HG03103 (cell line): ENCODE results near the gene PALD1.

ENCODE experiments used
- ATAC-seq: cut with Tn5 transposase; IDR thresholded peaks from one replicate; pipeline ENCODE4 v1.9.1; 2021; ENCODE audit warnings: low read depth; ENCODE audit not compliant: unreplicated experiment

The PALD1 gene

DNA sequence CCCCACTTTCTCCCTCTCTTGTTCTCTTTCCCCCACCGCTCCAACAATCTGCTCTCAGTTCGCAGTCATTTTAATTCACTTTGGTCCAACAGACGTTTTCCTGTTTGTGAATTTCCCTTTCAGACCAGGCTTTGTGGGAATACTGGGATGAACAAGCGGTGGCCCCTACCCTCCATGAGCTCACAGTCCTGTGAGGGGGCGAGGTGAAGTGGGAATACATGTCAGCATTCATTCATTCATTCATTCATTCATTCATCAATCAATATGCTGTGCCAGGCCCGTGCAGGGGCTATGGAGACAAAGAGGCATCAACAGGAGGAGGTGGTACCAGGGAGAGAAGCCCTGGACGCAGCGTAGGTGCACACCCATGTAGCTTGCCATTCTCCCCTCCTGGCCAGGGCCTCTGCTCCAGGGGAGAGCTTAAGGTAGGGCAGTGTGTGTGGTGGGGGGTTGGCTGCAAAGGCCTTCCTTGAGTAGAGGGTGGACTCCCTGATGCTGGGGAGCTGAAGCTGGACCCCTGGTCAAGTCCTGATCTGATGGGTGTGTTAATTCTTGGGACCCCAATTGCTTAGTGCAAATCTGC, 107.9 kb downstream of the PALD1 start:
- ATAC-seq = no peak

DNA sequence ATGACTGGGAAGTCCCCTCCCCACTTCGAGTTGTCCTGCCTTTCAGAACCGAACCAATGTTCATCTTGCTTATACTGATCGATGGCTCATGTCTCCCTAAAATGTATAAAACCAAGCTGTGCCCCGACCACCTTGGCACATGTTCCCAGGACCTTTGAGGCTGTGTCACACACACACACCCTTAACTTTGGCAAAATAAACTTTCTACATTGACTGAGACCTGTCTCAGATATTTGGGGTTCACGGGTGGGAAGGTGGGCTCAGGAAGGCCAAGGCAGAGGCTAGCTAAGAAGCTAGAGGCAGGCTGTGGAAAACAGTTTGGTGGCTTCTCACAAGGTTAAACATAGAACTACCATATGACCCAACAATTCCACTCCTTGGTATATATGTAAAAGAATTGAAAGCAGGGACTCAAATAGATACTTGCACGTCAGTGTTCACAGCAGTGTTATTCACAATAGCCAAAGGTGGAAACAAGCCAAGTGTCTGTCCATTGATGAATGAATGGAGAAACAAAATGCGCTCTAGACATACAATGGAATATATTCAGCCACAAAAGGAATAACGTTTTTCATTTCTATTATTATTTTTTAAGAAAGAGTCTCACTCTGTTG, 108.6 kb downstream of the PALD1 start:
- ATAC-seq = peak; percentile 44

DNA sequence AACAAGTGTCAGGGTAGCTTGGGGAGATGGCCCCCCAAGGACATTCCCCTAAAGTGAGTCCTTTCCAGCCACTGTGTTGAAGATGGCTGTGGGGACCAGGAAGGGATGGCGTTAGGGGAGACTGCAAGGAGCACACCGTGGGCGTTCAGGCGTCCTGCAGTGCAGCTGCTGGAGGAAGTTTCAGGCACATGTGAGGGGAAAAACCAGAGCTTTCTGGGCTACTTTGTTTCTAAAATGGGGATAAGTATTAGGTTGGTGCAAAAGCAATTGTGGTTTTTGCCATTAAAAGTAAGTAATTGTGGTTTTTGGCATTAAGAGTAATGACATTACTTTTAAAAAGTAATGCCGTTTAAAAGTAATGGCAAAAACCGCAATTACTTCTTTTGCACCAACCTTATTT, 109.7 kb downstream of the PALD1 start:
- no peak for ATAC-seq

DNA sequence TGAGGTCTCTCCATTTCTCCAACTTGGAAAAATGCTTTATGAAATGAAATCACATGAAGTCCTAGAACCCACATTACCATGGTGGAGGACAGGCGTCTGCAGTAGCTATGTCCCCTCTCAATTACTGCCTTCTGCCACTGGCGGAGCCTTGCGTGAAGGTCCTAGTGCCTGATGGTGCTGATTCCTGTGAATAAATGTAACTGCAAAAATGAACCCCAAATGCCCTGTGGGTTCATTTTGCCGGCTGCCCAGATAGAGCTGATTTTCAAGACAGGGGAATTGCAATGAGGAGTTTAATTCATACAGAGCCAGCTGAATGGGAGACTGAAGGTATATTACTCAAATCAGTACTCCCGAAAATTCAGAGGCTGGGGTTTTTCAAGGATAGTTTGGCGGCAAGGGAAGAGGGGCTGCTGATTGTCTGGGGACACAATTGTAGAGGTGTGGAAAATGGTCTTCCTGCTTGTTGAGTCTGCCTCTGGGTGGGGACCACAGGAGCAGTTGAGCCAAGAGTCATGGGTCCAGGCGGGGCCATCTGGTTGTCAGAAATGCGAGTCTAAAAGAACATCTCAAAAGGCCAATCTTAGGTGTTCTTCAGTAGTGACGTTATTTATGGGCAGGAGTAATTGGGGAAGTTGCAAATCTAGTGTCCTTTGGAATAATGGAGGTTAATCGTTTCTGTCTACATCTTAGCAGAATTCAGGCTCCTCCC, 110.4 kb downstream of the PALD1 start:
- ATAC-seq = no peak

DNA sequence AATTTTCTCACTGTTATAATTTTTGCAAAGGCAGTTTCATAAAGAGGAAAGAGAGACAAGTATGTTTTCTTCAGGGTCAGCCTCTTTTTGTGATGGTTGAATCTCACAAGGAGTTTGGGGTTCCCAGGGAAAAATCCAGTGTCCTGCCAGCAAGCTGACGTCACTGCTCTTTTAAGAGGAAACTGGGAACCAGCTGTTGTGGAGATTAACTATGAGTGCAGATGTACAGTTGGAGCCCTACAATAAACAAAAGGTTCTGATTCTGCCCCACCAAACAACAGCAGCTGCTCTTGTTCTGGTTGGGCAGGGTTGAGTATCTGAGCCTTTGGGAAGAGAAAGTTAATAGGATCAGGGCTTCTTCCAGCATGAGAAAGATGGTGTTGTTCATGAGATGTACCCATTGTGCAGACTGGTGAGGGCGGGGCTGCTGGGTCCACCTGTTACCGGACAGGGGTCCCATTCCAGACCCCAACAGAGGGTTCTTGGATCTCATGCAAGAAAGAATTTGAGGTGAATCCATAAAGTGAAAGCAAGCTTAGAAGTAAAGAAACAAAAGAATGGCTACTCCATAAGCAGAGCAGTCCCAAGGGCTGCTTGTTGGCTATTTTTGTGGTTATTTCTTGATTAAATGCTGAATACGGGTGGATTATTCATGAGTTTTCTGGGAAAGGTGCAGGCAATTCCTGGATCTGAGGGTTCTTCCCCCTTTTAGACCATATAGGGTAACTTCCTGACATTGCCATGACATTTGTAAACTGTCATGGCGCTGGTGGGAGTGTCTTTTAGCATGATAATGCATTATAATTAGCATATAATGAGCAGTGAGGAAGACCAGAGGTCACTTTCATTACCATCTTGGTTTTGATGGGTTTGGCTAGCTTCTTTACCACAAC, 111.4 kb downstream of the PALD1 start:
- no peak for ATAC-seq

DNA sequence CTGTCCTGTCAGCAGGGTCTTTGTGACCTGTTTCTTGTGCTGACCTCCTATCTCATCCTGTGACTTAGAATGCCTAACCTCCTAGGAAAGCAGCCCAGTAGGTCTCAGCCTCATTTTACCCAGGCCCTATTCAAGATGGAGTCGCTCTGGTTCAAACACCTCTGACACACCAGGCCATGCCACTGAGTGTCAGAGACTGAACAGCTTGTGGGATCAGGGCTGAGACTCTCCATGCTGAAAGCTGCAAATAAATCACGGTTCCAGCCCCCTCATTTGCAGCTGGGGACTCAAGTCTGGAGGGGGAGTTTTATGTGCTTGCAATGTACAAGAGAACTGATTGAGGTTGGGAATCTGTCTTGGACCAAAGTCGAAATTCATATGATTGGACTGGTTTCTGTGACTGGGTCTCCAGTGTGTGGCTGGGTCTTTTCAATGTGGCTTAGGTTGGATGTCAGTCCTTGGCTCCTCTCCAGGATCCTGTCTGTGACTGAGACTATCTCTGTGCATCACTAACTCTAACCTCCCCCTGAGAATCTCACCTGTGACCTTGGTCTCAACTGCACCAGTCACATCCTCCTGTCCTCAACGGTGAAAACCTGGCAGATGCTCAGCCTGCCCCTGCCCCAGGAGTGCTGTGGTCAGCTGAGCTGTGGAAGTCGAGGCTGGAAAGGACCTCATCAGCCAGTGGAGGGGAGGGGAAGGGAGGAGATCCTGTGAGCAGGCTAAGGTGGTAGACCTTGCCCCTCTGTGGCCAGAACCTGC, 112.3 kb downstream of the PALD1 start:
- no peak for ATAC-seq

DNA sequence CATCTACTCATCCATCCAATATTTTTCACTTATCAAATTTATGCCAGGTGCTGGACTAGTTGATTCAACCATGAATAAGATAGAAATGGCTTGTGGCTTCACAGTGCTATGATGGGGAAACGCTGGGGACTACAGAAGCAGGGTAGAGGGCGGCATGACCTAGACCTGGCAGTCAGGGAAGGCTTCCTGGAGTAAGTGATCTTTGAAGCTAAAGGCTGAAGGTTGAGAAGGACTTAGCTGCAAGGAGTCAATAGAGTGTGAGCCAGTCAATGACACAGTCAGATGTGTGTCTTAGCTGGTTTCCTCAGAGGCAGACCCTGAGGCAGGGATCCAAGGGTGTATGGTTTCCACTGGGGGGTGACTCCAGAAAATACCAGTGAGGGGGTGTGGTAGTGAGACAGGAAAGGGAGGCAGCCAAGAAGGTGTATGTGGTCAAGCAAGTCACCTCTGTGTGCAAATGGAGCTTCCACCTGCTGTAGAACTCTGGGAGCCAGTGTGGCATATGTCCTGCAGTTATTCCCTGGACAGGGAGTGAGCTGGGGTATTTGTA, 113.7 kb downstream of the PALD1 start:
- no peak for ATAC-seq

DNA sequence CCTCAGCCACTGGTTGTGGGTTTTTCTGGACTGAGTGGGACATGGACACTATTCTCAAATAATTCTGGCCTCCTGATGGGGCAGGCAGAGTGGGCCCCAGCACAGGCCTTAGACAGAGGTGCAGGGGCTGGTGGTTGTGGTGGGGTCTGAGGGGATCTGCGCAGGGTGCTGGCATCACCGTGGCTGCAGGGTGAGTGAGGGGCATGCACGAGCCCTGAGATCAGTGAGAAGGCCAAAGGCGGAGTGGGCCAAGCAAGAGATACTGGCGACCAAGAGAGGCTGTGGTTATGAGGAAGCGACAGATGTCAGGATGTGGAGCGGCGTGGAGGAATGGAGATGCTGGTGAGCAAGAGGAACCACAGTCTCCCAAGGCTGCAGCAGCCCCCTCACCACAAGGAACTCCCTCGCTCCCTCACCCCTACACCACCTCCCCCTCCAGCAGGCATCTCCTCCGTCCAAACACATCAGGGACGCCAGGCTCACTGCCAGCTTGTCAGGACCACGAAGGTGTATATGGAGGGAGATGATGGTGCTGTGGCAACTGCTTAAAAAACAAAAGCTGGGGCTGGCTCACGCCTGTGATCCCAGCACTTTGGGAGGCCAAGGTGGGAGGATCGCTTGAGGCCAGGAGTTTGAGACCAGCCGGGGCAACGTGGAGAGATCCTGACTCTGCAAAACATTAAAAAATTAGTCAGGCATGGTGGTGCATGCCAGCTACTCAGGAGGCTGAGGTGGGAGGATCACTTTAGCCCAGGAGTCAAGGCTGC, 114.4 kb downstream of the PALD1 start:
- ATAC-seq = no peak

DNA sequence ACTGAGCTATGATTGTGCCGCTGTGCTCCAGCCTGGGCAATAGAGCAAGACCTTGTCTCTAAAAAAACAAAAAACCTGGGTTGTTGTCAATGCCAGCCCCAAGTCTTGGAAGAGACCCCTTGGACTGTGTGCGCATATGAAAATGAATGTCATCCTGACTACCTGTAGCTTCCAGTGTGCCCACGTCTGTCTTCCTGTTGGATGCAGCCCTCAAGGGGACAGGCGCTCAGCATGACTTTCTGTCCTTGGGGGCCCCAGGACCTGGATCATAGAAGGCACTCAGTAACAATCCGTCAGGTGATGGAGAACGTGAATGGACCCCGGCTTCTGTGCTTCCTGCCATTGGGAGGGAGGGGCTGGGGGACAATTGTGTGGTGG, 114.9 kb downstream of the PALD1 start:
- ATAC-seq = no peak

DNA sequence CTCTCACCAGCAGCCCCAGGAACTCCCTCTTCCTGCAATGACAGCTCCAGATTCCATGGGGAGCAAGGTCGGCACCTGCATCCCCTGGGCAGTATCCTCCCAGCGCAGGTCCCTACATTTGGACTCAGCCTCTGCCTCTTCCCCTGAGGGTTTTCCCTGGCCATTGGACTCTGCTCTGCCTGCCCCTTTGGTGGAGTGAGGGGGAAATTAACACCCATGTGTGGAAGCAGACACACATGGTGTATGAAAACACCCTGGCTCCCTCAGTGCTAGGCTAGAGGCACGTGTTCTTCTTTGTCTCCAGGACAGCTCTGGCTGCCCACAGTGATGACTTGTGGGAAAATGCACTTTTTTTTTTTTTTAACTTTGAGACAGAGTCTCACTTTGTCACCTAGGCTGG, 115.6 kb downstream of the PALD1 start:
- no peak for ATAC-seq

DNA sequence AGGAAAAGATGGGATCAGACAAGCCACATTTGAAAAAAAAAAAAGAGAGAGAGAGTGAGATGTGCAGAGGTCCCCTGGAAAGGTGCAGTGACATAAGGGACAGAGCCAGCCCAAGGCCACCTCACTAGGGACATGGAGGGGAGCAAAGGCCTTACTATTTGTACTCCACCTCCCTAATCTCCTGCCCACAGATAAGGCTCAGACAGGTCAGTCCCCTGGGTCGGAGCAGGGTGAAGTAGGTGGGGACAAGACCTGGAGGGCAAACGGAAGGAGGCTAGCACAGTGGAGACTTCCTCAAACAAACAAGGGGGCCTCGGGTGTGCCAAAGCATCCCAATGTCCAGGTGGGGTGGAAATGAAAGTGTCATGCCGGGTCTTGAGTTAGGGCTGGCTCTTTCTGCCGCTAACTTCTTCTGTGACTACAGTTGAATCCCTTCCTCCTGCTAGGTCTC, 117.0 kb downstream of the PALD1 start:
- ATAC-seq = no peak

DNA sequence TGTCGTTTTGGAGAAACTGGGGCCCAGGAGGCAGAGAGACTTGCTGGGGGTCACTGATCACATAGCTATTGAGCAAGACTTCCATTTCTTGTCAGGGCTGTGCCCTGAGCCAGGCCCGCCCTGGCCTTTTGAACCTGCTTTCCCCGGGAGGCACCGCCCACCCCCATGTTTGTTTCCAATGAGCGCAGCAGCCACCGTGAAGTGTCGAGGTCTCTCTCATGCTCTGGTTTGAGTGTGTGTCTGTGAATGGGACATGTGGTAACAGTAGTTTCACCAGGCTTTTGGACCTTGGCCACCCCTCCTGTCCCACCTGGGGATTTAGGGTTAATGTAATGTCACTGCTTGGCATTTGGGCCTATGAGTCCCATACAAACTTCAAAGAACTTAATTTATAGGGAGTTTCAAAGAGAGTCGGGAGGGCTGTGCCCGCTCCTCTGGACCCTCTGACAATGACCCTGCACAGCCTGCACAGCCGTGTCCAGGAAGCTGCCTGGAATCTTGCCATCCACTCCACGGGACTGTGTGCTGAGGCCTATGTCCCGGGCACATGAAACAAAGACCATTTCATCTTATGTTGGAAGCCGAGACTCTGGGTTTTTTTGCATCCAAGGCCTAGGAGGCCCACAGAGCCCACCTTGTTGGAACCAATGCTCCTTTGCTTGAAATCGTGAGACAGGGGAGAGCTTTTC, 117.7 kb downstream of the PALD1 start:
- no peak for ATAC-seq

DNA sequence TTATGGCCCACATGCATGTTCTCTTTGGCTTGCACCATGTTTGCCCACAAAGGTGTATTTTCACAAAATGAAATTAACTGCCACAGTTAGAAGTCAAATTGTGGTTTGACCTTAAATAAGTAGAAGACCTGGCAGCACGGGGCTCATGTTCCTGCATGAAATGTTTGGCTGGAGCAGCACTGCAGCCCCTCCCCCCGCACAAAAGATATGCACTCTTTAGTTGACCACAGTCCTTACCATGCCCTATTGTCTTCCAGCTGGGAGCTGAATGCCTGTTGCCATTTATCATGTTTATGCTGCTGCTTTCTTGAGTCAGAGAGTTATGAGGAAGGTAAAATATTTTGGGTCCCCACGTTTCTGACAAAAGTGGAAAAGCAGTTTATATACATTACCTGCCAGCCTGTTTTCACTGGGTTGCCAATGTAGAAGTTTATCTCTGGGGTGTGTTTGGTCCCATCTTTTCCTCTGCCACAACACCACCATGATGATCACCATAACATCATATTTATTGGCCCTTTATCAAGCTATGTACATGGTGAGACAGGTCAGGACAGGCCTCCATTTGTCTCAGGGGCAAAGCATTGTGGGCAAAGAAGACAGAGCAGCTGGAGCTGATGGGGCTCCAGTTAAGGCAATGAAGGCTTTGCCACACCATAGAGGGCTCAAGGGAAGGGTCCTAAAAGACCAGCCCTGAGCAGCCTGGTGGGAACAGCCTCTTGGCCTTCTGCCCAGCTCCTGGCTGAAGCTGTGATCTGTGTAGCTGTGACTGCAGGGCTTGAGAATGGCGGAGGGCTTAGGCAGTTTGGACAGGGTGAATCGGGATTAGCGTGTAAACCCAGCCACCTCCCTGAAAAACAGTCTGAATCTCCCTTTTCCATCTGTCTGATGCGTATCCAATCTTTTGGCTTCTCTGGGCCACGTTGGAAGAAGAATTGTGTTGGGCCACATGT, 118.6 kb downstream of the PALD1 start:
- ATAC-seq = no peak

DNA sequence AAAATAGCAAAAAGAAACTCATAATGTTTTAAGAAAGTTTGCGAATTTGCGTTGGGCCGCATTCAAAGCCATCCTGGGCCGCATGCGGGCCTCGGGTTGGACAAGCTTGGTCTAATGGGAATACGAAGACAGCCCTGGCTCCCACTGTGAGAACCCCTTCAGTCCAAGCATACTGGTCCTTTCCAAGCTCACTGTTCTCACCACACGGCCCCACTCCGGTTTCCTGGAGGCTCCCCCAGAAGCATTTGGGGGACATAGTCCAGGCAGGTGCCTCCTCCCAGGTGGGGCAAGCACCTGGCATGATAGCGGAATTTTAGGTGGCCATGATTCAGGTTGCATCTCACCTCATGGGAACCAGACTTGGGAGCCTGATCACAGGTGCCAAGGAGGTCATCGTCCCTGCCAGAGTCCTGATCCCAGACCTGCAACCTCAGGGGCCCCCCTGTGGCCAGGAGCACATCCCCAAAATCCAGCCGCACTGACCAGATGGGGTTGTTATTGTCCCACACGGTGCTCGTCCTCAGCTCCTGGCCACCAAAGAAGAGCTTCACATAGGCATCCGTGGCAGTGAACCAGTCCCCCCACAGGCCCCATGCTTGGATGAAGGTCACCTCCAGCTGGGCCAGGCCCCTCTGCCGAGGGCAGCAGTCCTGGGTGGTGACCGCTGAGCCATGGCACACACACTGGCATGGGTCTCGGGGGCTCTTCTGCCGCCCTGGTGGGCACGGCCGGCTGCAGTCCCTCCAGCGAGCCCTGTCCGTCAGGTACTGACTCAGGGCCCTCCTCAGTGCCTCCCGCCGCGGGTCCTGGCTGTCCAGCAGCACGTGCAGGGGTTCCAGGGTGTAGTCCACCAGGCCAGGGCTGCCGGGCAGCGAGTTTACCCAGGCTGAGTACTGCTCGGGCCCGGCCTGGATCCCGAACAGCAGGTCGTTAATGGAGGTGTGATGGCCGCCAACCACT, 119.6 kb downstream of the PALD1 start:
- ATAC-seq = no peak

DNA sequence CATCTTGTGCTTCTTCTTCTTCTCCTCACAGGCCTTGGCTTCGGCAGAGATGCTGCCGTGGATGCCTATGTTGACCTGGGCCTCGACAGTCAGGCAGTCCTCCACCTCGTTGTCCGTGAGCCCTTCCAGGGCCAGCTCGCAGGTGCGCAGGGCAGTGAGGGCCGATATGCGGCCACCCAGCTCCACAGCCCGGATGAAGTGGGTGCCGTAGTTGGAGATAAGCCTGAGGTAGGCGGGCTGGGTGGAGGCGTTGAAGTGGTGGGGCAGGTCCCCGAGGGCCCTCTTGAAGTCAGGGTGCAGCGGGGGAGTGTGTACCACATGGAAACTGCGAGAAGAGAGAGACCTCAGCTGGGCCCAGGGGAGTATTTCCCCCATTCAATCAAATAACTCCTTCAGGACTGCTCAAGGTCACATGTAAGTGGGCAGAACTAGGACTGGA, 120.3 kb downstream of the PALD1 start:
- ATAC-seq = no peak

DNA sequence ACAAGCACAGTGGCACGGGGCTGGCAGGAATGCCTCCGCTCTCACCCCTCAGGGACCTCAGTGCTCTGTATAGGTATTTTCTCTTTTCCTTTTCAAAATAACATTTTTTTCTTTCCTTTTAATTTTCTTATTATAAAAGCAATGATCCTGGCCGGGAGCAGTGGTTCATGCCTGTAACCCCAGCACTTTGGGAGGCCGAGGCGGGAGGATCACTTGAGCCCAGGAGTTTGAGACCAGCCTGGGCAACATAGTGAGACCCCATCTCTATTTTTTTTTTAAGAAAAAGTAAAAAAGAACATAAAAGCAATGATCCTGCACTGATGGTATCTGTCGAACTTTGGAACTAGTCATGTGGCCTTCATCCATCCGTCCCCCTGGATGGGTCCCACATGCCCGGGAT, 120.8 kb downstream of the PALD1 start:
- no peak for ATAC-seq

DNA sequence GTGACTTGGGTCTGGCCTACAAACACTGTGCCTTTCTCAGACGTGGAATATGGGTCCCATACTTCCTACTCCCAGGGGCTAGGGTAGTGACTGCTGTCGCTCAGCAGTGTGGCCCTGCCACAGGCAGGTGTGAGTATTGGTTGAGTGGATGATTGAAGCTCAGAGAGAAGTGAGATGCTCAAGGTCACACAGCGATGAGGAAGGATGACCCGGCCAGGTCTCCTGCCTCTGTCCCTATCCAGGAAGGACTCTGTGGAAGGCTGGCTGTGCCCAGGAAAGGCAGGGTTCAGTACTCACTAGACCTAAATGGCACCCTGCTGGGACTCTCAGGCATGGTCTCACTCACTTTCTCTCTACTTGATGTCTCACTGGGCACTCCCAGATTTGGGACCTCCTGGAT, 121.2 kb downstream of the PALD1 start:
- no peak for ATAC-seq
